Activated gamma-delta T cell treated with Interleukin-2 at 50 U/mL for 16 hours (primary cell): ENCODE measurements around the gene HBQ1.
A peak's percentile ranks its signal among the peaks of the same experiment; 100 is the strongest.
"Not testable (repeated sequence)": the region's sequence is repeated elsewhere in the genome, so short reads cannot be mapped to it uniquely, and the experiment has no call there.

Source experiments
- DNase-seq: peaks from one replicate; pipeline ENCODE4 v3.0.0-alpha.2; 2020

HBQ1 gene

DNA sequence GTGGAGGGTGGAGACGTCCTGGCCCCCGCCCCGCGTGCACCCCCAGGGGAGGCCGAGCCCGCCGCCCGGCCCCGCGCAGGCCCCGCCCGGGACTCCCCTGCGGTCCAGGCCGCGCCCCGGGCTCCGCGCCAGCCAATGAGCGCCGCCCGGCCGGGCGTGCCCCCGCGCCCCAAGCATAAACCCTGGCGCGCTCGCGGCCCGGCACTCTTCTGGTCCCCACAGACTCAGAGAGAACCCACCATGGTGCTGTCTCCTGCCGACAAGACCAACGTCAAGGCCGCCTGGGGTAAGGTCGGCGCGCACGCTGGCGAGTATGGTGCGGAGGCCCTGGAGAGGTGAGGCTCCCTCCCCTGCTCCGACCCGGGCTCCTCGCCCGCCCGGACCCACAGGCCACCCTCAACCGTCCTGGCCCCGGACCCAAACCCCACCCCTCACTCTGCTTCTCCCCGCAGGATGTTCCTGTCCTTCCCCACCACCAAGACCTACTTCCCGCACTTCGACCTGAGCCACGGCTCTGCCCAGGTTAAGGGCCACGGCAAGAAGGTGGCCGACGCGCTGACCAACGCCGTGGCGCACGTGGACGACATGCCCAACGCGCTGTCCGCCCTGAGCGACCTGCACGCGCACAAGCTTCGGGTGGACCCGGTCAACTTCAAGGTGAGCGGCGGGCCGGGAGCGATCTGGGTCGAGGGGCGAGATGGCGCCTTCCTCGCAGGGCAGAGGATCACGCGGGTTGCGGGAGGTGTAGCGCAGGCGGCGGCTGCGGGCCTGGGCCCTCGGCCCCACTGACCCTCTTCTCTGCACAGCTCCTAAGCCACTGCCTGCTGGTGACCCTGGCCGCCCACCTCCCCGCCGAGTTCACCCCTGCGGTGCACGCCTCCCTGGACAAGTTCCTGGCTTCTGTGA is 3.5 kb upstream of the HBQ1 start, which contains the start of gene HBA1:
HBA1 (plus strand) TSS at position 204 of the 906 bp plus-strand sequence; CDS start at position 241, 37 bp downstream.
- DNase-seq = not testable (repeated sequence)

DNA sequence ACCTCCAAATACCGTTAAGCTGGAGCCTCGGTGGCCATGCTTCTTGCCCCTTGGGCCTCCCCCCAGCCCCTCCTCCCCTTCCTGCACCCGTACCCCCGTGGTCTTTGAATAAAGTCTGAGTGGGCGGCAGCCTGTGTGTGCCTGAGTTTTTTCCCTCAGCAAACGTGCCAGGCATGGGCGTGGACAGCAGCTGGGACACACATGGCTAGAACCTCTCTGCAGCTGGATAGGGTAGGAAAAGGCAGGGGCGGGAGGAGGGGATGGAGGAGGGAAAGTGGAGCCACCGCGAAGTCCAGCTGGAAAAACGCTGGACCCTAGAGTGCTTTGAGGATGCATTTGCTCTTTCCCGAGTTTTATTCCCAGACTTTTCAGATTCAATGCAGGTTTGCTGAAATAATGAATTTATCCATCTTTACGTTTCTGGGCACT is 2.9 kb upstream of the HBQ1 start:
- DNase-seq = no peak

GRCh38 chr16:177981-178667 is 2.1 kb upstream of the HBQ1 start:
- DNase-seq = no peak

GRCh38 chr16:178668-179015 is 1.6 kb upstream of the HBQ1 start:
- no peak for DNase-seq

DNA sequence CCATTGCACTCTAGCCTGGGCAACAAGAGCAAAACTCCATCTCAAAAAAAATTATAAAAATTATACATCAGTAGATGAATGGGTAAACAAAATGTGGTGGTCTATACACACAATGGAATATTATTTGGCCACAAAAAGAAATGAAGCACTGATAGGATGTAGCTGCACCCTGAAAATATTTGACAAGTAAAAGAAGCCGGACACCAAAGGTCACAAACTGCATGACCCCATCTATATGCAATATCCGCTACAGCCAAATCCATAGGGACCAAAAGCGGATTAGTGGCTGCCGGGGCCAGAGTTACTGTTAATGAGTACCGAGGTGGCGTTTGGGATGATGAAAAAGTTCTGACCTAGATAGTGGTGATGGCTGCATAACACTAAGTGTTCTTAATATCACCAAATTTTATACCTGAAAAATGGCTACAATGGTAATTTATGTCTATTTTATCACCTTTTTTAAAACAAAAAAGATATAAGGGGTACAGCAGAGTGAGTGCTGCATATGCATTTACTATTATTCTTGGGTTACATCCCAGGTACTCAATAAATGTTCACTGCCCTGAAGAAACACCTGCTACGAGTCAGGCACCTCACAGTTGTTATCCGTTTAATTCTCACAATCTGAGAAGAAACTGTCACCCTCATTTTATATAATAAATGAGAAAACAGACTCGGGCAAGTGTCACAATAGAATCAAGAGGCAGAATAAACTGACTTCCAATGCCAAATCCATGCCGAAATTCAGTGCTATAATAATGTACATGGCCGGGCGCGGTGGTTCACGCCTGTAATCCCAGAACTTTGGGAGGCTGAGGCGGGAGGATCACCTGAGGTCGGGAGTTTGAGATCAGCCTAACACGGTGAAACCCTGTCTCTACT is 807 bp upstream of the HBQ1 start:
- DNase-seq = no peak

GRCh38 chr16:180681-181564 is 664 bp downstream of the HBQ1 start:
- DNase-seq = peak; percentile 86

- DNase-seq = no peak
Measured at GRCh38 chr16:181565-182021, 1.3 kb downstream of the HBQ1 start.

GRCh38 chr16:183005-183404 is 2.7 kb downstream of the HBQ1 start:
- no peak for DNase-seq

GRCh38 chr16:185213-185612 is 5.0 kb downstream of the HBQ1 start:
- DNase-seq = no peak

GRCh38 chr16:185691-186090 is 5.4 kb downstream of the HBQ1 start:
- DNase-seq = no peak

- no peak for DNase-seq
Measured at GRCh38 chr16:187330-187729, 7.1 kb downstream of the HBQ1 start.

- DNase-seq = peak; percentile 28
Measured at GRCh38 chr16:188674-189073, 8.4 kb downstream of the HBQ1 start.

DNA sequence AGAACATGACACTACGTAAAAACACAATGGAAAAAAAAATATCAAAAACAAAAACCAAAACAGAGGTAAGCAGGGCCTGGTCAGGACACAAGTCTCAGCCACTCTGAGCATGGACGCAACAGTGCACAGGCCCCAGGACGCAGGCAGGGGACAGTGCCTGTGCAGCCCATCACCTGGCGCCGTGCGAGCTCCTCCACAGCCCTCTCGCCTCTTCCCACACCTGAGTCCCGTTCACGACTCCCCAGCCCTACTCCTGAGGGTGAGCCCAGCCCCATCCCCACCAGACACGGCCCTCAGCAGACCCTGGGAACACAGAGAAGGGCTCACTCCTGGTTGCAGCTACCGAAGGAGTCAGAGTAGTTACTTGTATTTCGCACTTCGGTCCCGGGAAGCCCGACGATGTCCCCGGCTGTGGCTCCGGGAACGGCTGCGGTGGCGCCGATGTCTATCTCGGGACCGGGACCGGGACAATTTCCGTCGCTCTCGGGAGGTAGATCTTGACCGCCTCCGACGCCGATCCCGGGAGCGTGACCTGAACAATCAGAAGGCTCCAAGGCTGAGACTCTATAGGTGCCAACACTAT is 9.4 kb downstream of the HBQ1 start:
- no peak for DNase-seq

- no peak for DNase-seq
Measured at GRCh38 chr16:191831-192230, 11.6 kb downstream of the HBQ1 start.

DNA sequence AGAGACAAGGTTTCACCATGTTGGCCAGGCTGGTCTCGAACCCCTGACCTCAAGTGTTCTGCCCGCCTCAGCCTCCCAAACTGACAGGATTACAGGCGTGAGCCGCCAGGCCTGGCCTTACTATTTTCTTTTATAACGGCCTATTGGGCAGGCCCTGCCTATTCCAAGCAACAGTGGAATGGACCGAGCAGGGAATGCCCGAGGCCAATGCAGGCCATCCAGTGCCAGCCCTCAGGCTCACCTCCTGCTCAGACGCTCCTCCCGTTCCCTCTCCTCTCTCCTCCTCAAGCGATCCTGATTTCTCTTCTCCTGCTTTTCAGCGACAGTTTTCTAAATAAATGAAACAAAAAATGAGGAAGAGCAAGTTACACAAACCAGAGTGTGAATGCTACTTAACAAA is 12.4 kb downstream of the HBQ1 start:
- no peak for DNase-seq

GRCh38 chr16:193441-193840 is 13.2 kb downstream of the HBQ1 start:
- DNase-seq = no peak

DNA sequence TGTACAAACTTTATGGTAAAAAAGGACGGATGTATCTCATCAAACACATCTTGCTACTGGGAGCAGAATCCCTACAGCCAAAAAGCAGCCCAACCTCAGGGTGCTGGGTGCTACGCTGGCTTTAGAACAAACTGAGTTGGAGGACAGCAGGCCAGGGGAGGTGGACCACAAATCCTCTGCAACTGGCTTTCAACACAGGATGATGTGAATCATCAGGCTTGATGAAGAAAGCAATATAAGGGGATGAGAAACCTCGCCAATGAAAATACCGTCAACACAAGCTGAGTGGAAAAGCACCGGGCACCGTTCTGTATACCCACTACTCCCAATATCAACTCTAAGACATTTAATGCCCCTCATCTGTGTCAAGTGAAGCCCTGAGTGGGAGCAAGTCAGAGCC is 14.3 kb downstream of the HBQ1 start:
- DNase-seq = no peak

- no peak for DNase-seq
Measured at GRCh38 chr16:200388-200787, 20.1 kb downstream of the HBQ1 start.

GRCh38 chr16:203246-203645 is 23.0 kb downstream of the HBQ1 start:
- DNase-seq = no peak

DNA sequence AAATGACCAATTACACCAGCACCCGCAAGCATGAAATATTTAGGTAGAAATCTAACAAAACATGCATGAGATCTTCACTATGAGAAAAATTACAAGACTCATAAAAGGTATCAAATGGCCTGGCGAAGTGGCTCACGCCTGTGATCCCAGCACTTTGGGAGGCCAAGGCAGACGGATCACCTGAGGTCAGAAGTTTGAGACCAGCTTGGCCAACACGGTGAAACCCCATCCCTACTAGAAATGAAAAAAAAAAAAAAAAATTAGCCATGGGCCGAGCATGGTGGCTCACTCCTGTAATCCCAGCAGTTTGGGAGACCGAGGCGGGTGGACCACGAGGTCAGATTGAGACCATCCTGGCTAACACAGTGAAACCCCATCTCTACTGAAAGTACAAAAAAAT is 23.8 kb downstream of the HBQ1 start:
- DNase-seq = not testable (repeated sequence)

DNA sequence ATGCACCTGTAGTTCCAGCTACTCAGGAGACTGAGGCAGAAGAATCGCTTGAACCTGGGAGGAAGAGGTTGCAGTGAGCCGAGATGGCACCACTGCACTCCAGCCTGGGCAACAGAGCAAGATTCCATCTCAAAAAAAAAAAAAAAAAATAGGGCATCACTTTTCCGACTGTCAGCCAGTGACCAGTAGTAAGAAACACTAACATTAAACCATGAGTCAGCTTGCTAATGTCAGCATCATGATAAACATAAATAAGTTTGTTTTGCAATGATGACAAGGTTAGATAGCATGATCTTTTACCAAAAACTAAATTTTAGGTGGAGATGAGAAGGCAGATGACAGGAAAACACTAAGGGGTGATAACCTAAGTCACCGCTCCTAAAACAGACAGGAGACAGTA is 29.1 kb downstream of the HBQ1 start:
- not testable (repeated sequence) for DNase-seq
